Skeletal muscle satellite cell (primary cell): ENCODE results near the gene TRPV4.

ENCODE experiments used
- H3K27me3 ChIP-seq: 2 replicates; pipeline ENCODE4 v1.7.0; 2013; ENCODE audit warnings: low read length; ENCODE audit not compliant: control insufficient read depth, insufficient read depth
- H3K36me3 ChIP-seq: 2 replicates; pipeline ENCODE4 v1.7.0; 2013; ENCODE audit warnings: mild to moderate bottlenecking, control low read depth, low read length; ENCODE audit not compliant: insufficient read depth
- H3K4me1 ChIP-seq: 2 replicates; pipeline ENCODE4 v1.7.0; 2013; ENCODE audit warnings: low read length; ENCODE audit not compliant: control insufficient read depth, insufficient read depth
- H3K4me2 ChIP-seq: 2 replicates; pipeline ENCODE4 v1.7.0; 2013; ENCODE audit warnings: mild to moderate bottlenecking, low read length
- H3K4me3 ChIP-seq: 2 replicates; pipeline ENCODE4 v1.7.0; 2013; ENCODE audit warnings: low read length
- H3K9ac ChIP-seq: 2 replicates; pipeline ENCODE4 v1.7.0; 2013; ENCODE audit warnings: mild to moderate bottlenecking, low read depth, low read length, moderate library complexity
- H3K9me3 ChIP-seq: replicated peaks from 2 replicates; pipeline ENCODE4 v1.7.0; 2013; ENCODE audit warnings: mild to moderate bottlenecking, control low read depth, low read length

TRPV4 gene

DNA sequence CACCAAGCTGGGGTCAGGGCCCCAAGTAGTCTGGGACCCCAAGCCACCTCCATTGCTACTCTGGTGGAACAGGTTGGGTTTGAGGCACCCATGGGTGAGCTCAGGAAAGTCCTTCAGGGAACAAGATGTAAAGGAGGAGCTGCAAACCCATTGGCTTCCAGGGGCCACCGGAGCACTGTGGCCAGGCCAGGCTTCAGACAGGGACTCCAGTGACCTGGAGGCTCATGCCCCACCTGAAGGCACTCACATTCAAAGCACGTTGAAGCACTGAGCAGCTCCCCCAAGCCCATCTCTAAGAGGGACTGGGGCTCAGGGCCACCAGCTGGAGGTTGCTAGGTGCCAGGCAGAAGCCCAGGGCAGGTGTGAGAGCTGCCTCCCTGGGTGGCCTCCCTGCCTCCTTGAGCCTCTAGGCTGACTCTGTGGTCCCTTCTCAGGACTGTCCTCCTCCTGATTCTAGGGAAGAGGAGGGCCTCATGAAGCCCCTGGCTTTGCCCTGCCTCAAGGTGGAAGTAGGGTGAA lies 70.5 kb downstream of the TRPV4 start:
- H3K4me1 ChIP-seq, result no peaks in the 10 kb centered on the region
- no peaks in the 10 kb centered on the region for H3K36me3 ChIP-seq
- H3K9ac ChIP-seq, result no peak overlapping the region
- H3K4me2 ChIP-seq, result no peak overlapping the region
- H3K27me3 ChIP-seq, result peaks cover 28% of the 10 kb centered on the region
- no peak overlapping the region for H3K4me3 ChIP-seq
- H3K9me3 ChIP-seq, result no peaks in the 10 kb centered on the region

DNA sequence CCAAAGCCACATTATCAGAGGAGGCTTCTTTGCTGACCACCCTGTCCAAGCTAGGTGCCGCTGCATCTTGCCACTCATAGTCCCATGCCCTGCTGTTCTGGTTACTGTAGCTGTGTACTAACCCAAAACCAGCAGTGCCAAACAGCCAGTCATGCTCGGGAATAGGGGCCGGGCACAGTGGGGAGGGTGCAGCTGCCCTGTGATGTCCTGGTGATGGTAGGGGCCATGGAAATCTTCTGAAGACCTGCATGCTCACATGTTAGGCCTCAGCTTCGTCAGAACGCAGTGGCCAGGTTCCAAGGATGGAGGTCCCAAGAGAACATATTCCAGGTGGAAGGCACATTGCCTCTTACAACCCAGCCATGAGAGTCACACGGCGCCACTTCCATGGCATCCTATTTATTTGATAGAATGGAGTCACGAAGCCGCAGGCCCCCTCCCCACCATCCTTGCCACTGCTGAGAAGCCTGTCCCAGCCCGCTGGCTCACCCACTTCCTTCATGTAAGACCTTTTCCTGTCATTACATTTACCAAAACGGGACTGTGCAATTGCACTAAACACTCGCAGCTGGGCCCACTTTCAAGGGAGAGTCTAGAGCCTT lies 71.0 kb downstream of the TRPV4 start:
- H3K9ac ChIP-seq, result no peak overlapping the region
- H3K4me3 ChIP-seq, result no peak overlapping the region
- H3K4me2 ChIP-seq, result no peak overlapping the region
- no peaks in the 10 kb centered on the region for H3K36me3 ChIP-seq
- H3K4me1 ChIP-seq, result no peaks in the 10 kb centered on the region
- H3K27me3 ChIP-seq, result peaks cover 28% of the 10 kb centered on the region
- H3K9me3 ChIP-seq, result peaks cover 2% of the 10 kb centered on the region

DNA sequence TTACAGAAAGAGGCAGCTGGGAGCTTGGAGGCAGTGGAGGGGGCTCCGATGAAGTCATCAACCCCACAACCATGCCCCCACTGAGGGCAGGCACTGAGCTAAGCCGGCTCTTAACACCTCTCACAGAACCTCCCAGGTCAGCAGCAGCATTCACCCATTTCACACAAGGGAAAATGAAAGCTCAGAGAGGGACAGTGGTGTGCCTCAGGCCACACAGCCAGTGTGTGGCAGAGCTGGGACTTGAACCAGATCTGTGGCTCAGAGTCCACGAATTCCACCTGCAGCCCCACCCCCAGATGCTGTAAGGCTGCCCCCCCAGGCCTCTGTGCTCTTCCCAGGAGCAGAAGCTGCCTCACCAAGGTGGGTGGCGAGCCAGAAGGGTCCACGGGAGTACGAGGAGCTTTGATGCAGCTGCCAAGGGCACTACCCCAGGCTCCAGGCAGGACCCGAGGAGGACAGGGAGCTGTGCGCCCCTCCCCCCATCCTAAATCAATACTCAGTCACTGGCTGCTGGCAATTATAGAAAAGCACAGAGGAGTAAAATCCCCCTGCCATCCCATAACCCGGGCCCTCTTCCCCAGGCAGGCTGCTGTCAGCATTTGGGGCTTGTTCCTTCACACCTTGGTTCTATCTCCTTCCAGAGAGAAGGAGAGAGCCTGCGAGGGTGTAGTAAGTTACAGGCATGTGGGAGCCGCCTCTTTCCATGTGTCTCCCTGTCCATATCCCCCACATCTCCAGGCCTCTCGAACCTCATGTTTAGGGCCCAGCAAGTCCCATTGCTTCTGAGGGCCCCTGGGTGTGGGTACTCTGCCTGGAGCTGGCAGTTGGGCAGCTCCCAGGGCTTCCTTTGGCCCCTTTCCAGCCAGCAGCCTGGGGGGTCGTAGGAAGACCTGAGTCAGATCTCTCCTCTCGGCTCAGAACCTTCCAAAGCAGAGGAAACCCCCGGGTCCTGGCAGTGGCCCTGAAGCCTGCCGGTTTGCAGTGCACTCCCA lies 72.0 kb downstream of the TRPV4 start:
- Histone ChIP-seq H3K27me3 (peaks cover 24% of the 10 kb centered on the region), H3K9me3 (peaks cover 10% of the 10 kb centered on the region), H3K4me3 (no peak overlapping the region), H3K4me2 (no peak overlapping the region), H3K9ac (no peak overlapping the region), H3K4me1 (no peaks in the 10 kb centered on the region), H3K36me3 (no peaks in the 10 kb centered on the region)

DNA sequence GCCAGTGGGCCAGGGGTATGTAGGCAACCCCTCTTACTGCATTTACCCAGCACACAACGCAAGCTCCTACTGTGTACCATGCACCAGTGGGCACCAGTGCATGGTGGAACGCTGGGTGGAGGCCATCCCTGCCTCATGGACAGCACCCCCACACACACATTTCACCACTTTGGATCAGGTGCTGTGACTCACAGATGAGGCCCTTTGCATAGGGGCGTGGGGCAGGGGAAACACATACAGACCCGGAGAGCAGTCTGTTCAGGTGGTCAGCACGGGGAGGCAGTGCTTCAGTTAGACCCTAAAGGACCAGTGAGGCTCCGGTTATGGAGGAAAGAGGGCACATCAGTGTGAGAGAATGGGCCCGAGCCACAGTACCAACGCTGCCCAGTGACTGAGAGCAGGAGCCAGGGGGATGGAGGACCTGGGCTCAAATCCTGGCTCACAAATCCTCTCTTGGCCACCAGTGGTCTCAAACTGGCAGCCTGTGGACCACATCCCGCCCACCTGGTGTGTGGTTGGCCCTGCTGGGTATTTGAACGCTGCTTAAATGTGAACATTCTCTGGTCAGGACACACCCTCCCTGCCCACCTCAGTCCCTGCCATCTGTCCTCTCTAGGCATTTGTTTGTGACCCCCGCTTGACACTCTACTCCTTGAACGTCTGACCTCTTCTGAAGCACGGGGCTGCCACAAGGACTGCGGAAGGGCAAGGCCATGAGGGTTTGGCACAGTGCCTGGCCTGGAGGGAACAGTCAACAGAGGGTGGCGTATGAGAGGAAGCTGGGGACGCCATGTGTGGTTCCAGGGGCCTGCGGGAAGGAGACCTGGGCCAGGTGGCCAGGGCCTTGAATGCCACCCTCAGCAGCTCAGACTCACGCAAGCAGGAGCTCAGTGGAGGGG lies 72.9 kb downstream of the TRPV4 start:
- H3K27me3 ChIP-seq, result peaks cover 17% of the 10 kb centered on the region
- H3K36me3 ChIP-seq, result no peaks in the 10 kb centered on the region
- H3K9ac ChIP-seq, result no peak overlapping the region
- H3K4me3 ChIP-seq, result no peak overlapping the region
- peaks cover 12% of the 10 kb centered on the region for H3K9me3 ChIP-seq
- H3K4me1 ChIP-seq, result no peaks in the 10 kb centered on the region
- H3K4me2 ChIP-seq, result no peak overlapping the region

DNA sequence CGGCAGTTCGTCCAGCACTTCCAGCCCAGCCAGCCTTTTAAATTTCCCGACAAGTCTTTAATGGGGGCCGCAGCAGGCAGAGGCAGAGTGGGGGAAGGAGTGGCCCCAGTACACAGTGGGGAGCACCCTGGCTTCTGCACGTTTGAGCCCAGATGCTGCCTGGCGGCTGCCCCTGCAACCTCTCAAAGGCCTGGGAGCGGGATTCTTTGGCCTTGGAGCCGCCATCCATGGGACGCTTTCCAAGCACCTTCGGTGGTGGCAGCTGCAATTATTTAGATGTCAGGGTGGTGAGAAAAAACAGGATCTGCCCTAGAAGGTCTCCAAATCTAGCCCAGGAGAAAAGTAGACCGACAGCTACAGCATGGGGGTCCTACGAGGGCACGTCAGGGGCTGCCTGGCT lies 73.6 kb downstream of the TRPV4 start:
- peaks cover 12% of the 10 kb centered on the region for H3K9me3 ChIP-seq
- H3K36me3 ChIP-seq, result no peaks in the 10 kb centered on the region
- no peak overlapping the region for H3K4me2 ChIP-seq
- no peak overlapping the region for H3K4me3 ChIP-seq
- peaks cover 10% of the 10 kb centered on the region for H3K27me3 ChIP-seq
- H3K4me1 ChIP-seq, result no peaks in the 10 kb centered on the region
- H3K9ac ChIP-seq, result no peak overlapping the region

DNA sequence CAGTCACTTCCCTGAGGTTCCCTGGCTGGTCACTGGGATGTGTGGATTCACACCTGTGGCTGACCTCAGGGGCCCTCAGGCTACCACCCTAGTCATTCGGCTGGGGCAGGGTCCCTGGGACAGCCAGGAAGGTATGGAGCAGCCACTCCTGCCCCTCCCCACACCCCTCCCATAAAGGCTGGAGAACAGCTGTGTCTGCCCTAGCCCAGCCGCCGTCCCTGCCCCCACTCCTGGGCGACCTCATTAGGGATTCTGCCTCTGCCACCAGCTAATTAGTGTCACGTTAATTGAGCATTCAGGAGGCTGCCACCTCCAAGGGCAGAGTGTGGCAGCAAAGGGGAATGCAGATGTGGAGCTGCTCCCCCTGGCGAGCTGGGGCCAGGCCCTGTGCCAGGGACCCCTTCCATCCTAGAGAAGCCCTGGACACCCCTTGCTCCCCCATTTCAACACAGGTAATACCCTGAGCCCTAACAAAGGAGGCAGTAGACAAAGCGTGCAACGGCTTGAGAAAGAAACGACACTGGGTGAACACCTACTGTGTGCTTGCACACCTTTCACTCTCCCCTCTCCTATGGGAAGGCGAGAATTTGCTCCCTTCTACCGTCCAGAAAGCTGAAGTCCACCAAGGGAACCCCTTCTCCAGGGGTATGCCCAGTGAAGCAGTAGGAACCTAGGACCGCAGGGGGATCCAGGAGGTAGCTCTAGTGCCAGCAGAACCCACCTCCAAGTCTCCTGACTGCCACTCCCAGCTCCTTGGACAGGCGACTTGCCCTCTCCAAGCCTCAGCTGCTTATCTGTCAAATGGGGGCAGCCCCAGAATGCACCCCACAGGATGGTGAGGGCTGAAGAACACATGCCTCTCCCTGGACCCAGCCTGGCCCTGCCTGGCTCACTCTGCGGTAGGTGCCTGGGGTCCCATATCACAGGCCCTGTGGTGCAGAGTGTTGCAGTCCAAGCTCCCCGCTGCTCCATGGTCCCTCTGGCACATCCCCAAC lies 74.5 kb downstream of the TRPV4 start:
- Histone ChIP-seq H3K9ac (no peak overlapping the region), H3K4me3 (no peak overlapping the region), H3K4me1 (no peaks in the 10 kb centered on the region), H3K27me3 (peaks cover 10% of the 10 kb centered on the region), H3K4me2 (no peak overlapping the region), H3K9me3 (peaks cover 12% of the 10 kb centered on the region), H3K36me3 (no peaks in the 10 kb centered on the region)

DNA sequence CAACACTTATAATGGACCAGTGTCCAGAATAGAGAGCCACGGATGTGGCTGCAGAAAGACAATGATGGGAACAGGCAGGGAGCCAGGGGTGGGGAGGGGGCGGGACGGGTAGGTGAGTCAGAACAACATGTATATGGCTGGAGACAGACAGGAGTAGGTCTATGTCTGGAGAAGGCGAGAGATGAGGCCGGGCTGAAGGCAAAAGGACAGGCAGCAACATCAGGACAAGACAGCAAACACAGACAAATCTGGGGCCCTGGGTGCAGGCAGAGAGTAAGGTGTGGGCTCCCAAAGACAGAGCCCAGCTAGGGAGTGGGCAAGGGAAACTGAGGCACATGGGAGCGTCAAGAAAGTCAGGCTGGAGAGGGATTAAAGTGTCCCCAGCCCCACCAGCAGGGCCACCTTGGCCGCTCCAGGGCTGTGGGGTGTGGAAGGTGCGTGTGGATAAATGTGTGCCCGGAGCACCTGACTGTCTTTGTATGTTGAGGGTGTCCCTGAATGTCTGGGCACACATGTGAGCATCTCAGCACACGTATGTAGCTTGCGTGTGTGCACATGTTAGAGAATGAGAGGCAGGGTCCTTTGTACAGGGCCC lies 75.4 kb downstream of the TRPV4 start:
- Histone ChIP-seq H3K4me1 (no peaks in the 10 kb centered on the region), H3K27me3 (peaks cover 10% of the 10 kb centered on the region), H3K36me3 (no peaks in the 10 kb centered on the region), H3K9me3 (peaks cover 12% of the 10 kb centered on the region), H3K9ac (no peak overlapping the region), H3K4me3 (no peak overlapping the region), H3K4me2 (no peak overlapping the region)

DNA sequence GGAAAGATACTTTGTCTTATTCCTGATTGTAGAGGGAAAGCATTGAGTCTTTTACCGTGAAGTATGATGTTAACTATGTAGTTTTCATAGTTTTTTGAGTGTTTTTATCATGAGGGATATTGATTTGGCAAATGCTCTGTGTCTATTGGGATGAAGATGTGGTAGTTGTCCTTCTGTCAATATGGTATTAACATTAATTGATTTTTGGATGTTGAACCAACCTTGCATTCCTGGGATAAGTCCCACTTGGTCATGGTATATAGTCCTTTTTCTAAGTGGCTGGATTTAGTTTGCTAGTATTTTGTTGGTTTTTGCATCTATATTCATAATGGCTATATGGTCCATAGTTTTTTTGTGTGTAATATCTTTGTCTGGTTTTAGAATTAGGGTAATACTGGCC lies 76.7 kb downstream of the TRPV4 start:
- Histone ChIP-seq H3K4me2 (no peak overlapping the region), H3K9ac (no peak overlapping the region), H3K4me1 (no peaks in the 10 kb centered on the region), H3K36me3 (no peaks in the 10 kb centered on the region), H3K4me3 (no peak overlapping the region), H3K9me3 (peaks cover 12% of the 10 kb centered on the region), H3K27me3 (peaks cover 10% of the 10 kb centered on the region)

DNA sequence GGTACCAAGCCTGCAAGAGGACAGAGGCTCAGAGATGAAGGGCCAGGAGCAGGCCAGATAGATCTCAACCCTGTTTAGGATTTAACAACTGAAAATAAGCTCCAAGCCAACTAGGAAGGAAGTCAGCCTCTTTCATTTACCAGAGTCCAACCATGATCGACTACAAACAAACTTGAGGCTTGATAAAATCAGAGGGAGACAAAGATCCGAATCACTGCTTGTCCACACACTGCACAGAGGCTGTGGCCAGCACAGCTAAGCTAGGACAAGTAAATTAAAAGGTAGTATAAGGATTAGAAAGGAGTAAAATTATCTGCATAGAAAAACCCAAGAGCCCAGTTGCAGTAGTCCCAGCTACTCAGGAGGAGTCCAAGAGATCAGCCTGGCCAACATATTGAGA lies 79.2 kb downstream of the TRPV4 start:
- H3K27me3 ChIP-seq, result peaks cover 4% of the 10 kb centered on the region
- peaks cover 12% of the 10 kb centered on the region for H3K9me3 ChIP-seq
- no peaks in the 10 kb centered on the region for H3K4me1 ChIP-seq
- H3K36me3 ChIP-seq, result no peaks in the 10 kb centered on the region
- H3K4me2 ChIP-seq, result no peak overlapping the region
- no peak overlapping the region for H3K4me3 ChIP-seq
- no peak overlapping the region for H3K9ac ChIP-seq

DNA sequence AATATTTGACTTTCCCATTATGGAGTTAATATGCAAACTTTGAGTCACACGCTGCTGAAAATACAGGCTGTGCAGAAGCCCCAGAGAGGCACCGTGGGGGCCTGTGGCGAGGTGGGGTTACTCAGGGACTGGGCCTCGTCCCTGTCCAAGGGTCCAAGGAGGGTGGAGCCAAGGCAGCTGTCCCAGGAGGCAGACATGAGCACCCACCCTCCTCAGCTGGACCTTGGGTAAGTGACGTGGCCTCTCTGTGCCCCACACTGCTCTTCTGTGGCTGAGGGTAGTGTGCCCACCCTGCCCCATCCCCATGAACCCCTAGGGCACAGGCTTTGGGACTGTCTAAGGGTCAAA lies 80.2 kb downstream of the TRPV4 start:
- Histone ChIP-seq H3K36me3 (no peaks in the 10 kb centered on the region), H3K4me1 (no peaks in the 10 kb centered on the region), H3K9ac (no peak overlapping the region), H3K4me2 (no peak overlapping the region), H3K9me3 (peaks cover 12% of the 10 kb centered on the region), H3K4me3 (no peak overlapping the region), H3K27me3 (no peaks in the 10 kb centered on the region)
